ENCODE results near the gene PTBP1.
"Not testable (repeated sequence)": the region's sequence is repeated elsewhere in the genome, so short reads cannot be mapped to it uniquely, and the experiment has no call there.

The PTBP1 gene

DNA sequence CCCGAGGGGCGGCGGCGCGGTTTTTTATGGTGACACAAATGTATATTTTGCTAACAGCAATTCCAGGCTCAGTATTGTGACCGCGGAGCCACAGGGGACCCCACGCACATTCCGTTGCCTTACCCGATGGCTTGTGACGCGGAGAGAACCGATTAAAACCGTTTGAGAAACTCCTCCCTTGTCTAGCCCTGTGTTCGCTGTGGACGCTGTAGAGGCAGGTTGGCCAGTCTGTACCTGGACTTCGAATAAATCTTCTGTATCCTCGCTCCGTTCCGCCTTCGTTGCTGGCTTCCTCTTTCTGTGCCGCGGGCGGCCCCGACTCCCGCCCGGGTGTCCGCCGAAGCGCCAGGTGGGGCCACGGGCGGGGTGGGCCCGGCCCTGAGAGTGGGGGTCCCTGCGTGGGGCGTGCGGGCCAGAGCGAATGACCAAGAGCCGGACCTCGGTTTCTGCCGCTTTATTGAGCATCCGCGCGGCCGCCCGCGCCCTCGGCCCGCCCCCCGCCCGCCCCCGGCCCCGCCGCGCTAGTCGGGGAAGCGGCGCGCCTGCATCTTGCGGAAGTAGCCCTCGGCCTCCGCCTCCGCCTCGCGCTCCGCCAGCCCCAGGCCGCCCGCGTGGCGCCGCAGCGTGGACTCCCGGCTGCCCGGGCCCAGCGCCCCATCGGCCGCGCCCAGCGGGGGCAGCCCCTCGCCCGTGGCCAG lies 14.9 kb downstream of the PTBP1 start:
- DNase-seq, result no peak

DNA sequence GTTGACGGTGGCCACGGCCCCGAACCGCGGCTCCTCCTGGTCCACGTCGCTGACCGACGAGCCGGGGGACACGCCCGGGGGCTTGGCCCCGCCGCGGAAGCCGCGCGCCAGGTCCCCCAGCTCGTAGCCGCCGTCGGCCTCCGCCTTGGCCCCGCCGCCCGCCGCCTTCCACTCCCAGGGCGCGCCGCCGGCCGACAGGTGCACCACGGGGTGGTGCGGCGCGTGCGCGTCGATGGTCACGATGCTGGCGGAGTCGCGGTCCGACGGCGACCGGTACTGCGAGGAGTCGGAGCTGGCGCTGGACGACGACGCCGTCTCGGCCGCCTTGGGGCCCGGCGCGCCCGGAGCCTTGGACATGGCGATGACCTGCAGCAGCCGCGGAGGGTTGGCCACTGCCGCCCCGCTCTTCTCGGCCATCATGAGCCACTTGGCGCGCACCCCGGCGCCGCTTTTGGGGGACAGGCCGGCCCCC lies 15.5 kb downstream of the PTBP1 start:
- no peak for DNase-seq

DNA sequence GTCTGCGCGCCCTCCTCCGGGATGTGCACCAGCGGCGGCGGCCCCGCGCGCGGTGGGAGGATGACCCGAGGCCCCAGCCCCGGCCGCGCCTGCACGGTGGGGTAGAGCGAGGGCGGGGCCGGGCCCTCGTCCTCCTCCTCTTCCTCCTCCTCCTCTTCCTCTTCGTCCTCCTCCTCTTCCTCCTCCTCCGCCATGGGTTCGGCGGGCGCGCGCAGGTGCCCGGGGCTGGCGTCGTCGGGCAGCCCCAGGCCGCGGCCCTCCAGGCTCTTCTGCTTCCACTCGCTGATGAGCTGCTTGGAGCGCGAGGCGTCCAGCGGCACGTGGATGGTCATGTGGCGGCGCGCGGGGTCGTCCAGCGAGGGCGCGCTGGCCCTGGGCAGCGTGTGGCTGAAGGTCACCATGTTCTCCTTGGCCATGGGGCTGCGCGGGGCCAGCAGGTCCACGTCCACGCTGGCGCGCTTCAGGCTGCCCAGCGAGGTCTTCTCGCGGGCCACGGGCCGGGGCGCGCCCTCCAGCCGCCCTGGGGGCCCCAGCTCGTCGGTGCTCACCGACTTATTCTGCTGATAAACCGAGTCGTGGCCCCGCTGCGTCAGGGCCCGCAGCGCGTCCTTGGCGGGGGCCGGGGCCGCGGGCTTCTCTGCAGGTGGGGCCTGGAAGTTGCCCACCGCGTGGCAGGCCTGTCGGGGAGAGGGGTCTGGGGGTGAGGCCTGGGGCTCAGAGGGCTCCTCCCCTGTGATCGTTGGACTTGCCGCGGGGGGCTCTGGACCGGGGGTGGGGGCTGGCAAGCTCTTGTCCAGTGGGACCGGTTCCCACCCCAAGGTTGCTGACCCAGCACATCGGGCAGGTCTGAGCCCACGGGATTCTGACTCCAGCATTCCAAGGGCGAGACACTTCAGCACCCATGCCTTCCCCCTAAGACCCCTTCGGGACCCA lies 16.2 kb downstream of the PTBP1 start:
- DNase-seq, result no peak

DNA sequence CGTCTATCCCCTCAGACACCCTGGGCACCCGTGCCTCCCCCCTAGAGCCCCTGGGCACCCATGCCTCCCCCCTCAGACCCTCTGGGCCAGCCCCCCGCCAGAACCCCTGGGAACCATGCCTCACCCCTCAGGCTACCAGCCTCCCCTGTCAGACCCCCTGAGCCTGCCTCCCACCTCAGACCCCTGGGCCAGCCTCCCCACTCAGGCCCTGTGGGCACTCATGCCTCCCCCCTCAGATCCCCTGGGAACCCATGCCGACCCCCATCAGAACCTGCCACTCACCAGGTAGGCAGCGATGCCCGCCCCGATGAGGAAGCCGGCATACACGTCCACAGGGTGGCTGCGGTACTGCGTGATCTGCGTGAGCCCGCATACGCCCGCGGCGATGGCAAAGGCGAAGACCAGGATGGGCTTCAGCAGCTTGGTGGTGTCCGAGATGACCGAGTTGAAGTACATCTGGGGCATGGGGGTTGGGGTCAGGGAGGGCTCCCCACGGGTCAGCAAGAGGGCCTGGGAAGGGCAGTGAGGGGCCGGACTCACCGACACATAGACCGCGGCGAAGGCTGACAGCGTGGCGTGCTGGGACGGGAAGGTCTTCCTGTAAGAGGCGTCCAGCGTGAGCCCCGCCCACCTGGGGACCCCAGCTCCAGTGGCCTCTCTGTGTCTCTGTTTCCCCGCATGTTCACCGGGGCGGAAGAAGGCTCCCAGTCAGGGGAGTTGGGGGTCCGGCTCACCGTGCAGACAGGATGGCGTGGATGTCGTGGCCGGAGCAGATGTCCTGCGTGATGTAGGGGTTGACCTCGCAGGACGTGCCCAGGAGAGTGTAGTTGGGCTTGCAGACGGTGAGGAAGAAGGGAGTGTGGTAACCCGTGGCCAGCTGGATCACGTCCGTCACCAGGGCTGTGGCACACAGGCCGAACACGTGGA lies 17.2 kb downstream of the PTBP1 start:
- no peak for DNase-seq

DNA sequence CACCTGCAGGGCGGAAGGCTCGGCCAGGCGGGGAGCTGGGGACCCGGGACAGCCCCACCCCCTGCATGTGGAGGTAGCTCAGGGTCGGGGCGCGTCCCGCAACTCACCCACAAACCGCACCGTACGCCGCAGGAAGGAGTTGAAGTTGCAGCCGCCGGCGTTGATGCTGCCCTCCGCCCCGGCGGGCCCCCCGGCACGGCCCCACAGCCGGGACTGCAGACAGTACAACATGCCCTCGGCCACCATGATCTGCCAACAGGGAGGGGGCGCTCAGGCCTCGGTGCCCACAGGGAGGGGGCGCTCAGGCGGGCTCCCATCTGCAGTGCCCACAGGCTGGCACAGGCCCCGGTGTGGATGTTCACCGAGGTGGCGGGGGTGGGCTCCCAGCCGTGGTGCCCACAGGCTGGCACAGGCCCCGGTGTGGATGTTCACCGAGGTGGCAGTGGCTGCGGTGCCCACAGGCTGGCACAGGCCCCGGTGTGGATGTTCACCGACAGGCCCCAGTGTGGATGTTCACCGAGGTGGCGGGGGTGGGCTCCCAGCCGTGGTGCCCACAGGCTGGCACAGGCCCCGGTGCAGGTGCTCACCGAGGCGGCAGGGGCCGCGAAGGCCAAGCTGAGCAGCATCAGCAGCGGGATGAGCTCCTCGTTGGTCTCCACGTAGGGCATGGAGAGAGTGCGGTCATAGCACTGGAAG lies 18.0 kb downstream of the PTBP1 start:
- DNase-seq, result no peak

DNA sequence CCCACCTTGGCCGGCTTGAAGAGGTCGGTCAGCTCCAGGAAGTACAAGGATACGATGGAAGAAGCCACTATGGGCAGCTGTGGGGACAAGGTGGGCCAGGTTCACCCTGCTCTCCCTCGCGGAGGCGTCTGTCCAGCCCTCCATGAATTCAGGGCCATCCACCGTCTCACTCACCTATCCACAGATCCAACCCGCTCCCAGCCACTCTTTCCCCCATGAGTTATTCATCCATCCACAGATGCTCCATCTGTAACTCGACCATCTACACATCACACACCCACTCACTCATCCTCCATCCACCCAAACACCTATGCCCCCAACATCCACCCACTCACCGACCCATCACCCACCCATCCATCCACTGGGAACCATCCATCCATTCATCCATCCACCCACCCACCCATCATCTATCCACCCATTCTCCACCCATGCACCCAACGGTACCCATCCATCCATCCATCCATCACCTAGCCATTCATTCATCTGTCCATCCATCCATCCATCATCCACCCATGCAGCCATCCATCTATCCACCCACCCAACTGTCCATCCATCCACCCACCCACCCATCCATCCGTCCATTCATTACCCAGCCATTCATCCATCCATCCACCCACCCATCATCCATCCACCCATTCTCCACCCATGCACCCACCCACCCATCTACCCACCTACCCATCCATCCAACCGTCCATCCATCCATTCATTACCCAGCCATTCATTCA lies 18.7 kb downstream of the PTBP1 start:
- DNase-seq, result no peak

DNA sequence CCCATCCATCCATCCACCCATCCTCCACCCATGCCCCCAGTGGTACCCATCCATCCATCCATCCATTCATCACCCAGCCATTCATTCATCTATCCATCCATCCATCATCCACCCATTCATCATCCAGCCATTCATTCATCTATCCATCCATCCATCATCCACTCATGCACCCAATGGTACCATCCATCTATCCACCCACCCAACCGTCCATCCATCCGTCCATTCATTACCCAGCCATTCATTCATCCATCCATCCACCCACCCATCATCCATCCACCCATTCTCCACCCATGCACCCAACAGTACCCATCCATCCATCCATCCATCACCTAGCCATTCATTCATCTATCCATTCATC lies 19.2 kb downstream of the PTBP1 start:
- no peak for DNase-seq

DNA sequence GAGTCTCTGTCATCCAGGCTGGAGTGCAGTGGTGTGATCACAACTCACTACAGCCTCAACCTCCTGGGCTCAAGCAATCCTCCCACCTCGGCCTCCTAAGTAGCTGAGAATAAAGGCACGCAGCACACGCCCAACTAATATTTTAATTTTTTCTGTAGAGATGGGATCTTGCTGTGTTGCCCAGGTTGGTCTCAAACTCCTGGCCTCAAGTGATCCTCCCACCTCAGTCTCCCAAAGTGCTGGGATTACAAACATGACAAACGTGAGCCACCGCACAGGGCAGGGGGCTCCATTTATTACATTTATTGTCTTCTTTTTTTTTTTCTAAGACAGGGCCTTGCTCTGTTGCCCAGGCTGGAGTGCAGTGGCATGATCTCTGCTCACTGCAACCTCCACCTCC lies 23.0 kb downstream of the PTBP1 start:
- DNase-seq, result not testable (repeated sequence)

DNA sequence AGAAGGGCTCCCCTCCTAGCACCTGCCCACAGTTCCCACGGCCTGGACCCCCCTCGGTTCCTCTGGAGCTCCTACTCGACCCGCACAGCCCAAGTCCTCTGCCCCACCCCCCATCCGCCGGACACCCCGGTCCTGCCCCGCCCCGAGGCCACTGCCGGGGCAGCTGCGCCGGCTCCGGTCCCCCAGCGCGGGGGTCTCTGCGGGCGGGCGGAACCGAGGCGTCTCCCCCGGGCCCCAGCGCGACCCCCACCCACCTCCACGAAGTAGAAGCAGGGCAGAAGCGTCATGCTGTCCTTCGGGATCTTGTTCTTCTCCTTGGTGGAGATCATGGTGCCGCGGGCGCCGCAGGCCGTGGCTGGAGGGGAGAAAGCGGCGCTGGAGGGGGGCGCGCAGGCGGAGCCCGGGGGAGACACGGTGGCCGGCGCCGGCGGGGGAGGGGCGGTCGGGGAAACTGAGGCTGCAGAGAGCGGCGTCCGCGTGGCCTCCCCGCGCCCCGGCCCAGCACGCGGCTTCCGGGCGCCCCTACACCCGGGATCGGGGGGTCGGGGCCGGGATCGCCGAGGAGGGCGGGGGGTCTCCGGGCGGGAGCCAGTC lies 24.1 kb downstream of the PTBP1 start:
- DNase-seq, result no peak

DNA sequence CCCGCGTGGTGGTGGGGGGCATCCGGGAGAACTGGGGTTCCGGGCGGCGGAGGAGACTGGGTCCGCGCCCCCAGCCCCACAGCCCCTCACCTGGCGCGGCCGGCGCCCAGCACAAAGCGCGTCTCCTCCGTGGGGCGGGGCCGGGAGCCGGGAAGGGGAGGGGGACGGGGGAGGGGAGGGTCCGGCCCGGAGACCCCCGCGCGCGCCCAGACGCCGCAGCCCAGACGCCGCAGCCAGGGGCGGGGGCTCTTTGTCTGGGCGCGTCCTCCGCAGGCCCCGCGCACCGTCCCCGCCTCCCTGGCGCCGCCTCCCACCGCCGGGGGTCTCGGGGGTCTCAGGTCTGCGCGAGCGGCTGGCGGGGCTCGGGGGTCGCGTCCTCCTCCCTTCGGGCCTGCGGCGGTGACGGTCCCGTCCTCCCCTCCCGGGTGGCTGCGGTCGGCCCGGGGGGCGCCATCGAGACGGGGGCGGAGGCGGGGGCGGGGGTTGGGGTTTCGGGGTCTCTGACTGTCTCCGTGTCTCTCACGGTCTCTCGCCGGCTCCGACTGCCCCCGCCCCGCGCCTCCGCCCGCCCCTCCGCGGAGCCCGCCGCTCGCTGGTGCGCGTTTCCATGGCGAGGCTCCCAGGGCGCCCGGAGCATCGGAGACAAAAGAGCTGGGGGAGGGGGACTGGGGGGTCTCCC lies 24.7 kb downstream of the PTBP1 start, which contains the start of gene PLPPR3:
Gene PLPPR3 (minus strand): TSS at position 131 of the 679 bp plus-strand sequence. CDS start 396 bp downstream, outside the sequence.
- no peak for DNase-seq

DNA sequence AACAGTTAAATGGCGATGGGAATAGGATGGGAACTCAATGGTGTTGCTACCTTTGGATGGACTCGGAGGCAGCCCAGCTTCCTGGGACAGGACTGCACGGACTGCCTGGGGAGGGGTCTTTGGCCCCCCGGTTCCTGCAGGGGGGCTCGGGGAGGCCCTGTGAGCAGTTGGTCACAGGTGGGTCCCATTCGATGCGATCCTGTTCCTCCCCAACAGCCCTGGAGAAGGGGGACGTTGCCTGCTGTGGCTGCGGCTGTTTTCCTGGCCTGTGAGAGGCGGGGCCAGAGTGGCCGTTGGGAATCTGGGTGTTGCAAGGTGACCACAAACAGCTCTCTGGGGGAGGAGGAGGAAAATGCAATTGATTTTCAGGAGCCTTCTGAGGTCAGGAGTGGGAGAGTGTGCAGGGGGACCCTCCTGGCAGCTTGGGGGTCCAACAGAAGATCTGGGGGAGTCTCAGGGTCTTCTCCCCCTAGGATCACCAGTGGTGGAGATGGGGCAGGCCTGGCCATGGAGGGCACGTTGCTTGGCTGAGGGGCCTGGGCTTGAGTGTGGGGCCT lies 26.4 kb downstream of the PTBP1 start:
- no peak for DNase-seq

DNA sequence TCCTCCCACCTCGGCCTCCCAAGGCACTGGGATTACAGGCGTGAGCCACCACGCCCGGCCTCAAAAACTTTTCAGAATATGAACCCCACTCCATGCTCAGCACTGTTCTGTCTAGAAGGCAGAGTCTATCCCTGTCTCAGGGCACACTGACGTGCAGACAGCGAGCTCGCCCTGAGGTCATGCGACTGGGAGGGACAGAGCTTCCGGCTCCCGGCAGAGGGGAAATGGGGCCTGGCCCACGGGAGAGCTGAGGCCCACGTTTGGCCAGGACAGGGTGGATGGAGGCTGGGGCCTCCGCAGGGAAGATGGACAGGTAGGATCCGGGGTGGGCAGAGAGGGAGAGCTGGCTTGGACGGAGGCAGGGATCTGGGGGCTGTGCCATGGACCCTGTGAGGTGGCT lies 27.6 kb downstream of the PTBP1 start:
- DNase-seq, result no peak

DNA sequence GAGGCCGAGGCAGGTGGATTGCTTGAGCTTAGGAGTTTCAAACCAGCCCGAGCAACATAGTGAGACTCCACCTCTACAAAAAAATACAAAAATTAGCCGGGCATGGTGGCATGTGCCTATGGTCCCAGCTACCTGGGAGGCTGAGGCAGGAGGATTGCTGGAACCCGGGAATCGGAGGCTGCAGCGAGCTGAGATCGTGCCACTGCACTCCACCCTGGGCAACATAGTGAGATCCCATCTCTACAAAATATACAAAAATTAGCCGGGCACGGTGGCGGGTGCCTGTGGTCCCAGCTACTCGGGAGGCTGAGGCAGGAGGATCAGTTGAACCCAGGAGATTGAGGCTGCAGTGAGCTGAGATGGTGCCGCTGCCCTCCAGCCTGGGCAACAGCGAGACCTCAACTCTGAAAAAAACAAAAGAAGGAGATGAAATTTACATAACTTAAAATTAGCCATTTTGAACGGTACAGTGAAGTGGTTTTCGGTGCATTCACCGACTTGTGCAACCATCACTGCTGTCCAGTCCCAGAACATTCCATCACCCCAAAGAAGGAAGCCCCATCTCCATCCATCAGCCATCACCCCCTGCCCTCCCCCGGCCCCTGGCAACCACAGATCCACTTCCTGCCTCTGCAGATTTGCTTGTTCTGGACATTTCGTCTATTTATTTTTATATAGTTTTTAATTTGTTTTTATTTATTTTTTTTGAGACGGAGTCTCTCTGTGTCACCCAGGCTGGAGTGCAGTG lies 28.8 kb downstream of the PTBP1 start:
- DNase-seq, result no peak

DNA sequence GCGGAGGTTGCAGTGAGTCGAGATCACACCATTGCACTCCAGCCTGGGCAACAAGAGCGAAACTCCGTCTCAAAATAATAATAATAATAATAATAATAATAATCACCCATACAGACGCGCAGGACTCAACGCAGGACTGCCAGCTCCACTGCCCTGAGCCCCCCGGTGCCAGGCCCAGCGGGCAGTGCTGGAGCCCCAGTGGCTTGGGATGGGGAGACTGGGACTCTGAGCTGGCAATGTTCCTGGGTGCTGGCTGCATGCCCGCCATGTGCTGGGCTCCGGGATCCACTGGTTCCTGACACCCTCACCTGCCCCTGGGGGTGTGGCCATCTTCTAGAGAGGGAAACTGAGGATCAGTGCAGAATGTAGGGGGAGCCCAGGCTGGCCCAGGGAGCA lies 30.1 kb downstream of the PTBP1 start:
- no peak for DNase-seq

DNA sequence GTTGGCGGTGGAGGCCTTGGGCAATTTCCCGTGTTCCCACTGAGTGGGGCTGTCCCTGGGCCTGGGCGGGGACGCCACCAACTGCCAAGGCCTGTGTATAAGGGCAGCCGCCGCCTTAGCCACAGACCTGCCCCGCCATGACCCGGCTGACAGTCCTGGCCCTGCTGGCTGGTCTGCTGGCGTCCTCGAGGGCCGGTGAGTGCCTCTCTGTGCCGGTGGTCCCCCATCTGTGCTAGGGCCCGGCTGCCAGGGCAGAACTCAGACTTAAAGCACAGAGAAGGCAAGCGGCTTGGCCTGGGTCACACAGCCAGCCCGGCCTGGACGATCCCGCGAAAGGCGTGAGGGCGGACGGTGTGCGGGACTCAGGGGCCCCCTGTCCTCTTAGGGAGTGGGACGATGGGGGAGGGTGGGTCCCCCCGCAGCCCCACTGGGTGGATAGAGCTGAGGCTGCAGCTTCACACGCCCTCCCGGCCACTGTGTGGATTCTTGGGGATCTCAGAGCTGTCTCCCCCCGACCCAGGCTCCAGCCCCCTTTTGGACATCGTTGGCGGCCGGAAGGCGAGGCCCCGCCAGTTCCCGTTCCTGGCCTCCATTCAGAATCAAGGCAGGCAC lies 30.6 kb downstream of the PTBP1 start, which contains the start of gene AZU1:
Gene AZU1 (plus strand): TSS at position 128 of the 612 bp plus-strand sequence. CDS start 10 bp downstream, at position 138.
- DNase-seq, result no peak

DNA sequence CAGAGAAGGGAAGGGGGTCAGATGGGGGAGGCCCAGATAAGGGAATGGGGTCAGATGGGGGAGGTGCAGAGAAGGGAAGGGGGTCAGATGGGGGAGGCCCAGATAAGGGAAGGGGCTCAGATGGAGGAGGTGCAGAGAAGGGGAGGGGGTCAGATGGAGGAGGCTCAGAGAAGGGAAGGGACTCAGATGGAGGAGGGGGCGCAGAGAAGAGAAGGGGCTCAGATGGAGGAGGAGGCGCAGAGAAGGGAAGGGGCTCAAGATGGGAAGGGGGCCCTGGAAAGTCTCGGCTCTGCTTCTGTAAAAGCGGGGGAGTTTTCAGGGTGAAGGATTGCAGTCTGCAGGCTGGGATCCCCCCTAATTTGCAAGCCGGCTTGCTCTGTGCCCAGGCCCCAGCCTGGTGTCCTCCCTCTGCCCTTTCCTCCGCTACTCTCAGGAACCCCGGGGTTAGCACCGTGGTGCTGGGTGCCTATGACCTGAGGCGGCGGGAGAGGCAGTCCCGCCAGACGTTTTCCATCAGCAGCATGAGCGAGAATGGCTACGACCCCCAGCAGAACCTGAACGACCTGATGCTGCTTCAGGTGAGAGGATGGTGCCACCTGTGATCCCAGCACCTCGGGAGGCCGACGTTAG lies 32.0 kb downstream of the PTBP1 start:
- DNase-seq, result no peak

DNA sequence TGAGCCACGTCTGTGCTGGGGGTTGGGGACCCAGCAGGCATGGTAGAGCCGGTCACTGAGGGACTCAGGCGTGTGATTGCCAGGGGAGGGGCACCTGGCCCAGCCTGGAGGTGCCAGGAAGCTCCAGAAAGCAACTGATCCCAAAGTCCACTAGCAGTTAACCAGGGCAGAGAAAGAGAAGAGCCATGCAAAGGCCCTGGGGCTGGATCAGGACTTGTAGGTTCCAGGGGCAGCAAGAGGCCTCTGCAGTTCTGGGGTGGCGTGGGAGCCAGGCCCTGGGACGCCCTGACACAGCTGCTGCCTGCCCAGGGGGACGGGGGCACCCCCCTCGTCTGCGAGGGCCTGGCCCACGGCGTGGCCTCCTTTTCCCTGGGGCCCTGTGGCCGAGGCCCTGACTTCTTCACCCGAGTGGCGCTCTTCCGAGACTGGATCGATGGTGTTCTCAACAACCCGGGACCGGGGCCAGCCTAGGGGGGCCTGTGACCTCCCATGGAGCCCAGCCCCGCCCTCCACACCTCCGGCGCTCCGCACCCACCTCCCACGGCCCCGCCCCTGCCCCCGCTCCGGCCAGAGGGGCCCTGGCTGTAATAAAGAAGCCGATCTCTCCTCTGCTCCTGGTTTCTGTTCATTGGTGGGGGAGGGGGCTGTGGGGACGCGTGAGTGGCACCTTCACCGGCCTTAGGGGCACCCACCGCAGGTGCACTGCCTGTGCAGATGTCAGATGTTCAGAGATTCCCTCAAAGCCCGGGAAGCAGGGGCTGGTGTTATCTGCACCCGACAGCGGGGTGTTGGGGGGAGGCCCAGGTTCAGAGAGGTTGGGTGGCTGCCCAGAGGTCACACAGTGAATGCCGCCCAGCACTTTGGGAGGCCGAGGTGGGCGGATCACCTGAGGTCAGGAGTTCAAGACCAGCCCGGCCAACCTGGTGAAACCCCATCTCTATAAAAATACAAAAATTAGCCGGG lies 34.4 kb downstream of the PTBP1 start:
- no peak for DNase-seq
